ENCODE results near the gene SMCO2.

Gene SMCO2

GRCh38 chr12:27446436-27446835 lies at the start of gene SMCO2:
SMCO2 (plus strand) TSS chr12:27446736; CDS start chr12:27470632, 23,896 bp downstream.
- Histone ChIP-seq H3K4me3 (ENCODE audit: low read length) (no peak within 1 kb of the TSS), H3K36me3 (ENCODE audit: control insufficient read depth, insufficient read depth, low read length) (no peaks in the 10 kb centered on the region), H3K4me1 (ENCODE audit: control insufficient read depth, insufficient read depth, low read length) (peaks cover 6% of the 10 kb centered on the region), H3K27me3 (ENCODE audit: control insufficient read depth, insufficient read depth, low read length) (no peaks in the 10 kb centered on the region), H3K9ac (ENCODE audit: low read length) (no peak within 1 kb of the TSS), H3K9me3 (ENCODE audit: control insufficient read depth, low read length) (no peaks in the 10 kb centered on the region)

GRCh38 chr12:27398466-27398865 lies 48.1 kb upstream of the SMCO2 start:
- no peak overlapping the region for H3K4me3 ChIP-seq (ENCODE audit: low read length)
- no peaks in the 10 kb centered on the region for H3K27me3 ChIP-seq (ENCODE audit: control insufficient read depth, insufficient read depth, low read length)
- H3K9me3 ChIP-seq (ENCODE audit: control insufficient read depth, low read length): no peaks in the 10 kb centered on the region
- H3K9ac ChIP-seq (ENCODE audit: low read length): no peak overlapping the region
- peaks cover 6% of the 10 kb centered on the region for H3K4me1 ChIP-seq (ENCODE audit: control insufficient read depth, insufficient read depth, low read length)
- no peaks in the 10 kb centered on the region for H3K36me3 ChIP-seq (ENCODE audit: control insufficient read depth, insufficient read depth, low read length)

- Histone ChIP-seq H3K9me3 (ENCODE audit: control insufficient read depth, low read length) (no peaks in the 10 kb centered on the region), H3K4me1 (ENCODE audit: control insufficient read depth, insufficient read depth, low read length) (peaks cover 6% of the 10 kb centered on the region), H3K36me3 (ENCODE audit: control insufficient read depth, insufficient read depth, low read length) (no peaks in the 10 kb centered on the region), H3K27me3 (ENCODE audit: control insufficient read depth, insufficient read depth, low read length) (no peaks in the 10 kb centered on the region), H3K4me3 (ENCODE audit: low read length) (no peak overlapping the region), H3K9ac (ENCODE audit: low read length) (no peak overlapping the region)
These were observed 47.5 kb upstream of the SMCO2 start for GRCh38 chr12:27399074-27399473.

GRCh38 chr12:27400856-27401354 lies 45.6 kb upstream of the SMCO2 start:
- Histone ChIP-seq H3K9me3 (ENCODE audit: control insufficient read depth, low read length) (no peaks in the 10 kb centered on the region), H3K4me3 (ENCODE audit: low read length) (no peak overlapping the region), H3K27me3 (ENCODE audit: control insufficient read depth, insufficient read depth, low read length) (no peaks in the 10 kb centered on the region), H3K36me3 (ENCODE audit: control insufficient read depth, insufficient read depth, low read length) (no peaks in the 10 kb centered on the region), H3K4me1 (ENCODE audit: control insufficient read depth, insufficient read depth, low read length) (peaks cover 6% of the 10 kb centered on the region), H3K9ac (ENCODE audit: low read length) (no peak overlapping the region)

GRCh38 chr12:27412047-27412446 lies 34.5 kb upstream of the SMCO2 start:
- Histone ChIP-seq H3K36me3 (ENCODE audit: control insufficient read depth, insufficient read depth, low read length) (no peaks in the 10 kb centered on the region), H3K4me3 (ENCODE audit: low read length) (no peak overlapping the region), H3K4me1 (ENCODE audit: control insufficient read depth, insufficient read depth, low read length) (no peaks in the 10 kb centered on the region), H3K9ac (ENCODE audit: low read length) (no peak overlapping the region), H3K27me3 (ENCODE audit: control insufficient read depth, insufficient read depth, low read length) (no peaks in the 10 kb centered on the region), H3K9me3 (ENCODE audit: control insufficient read depth, low read length) (no peaks in the 10 kb centered on the region)

GRCh38 chr12:27422697-27423096 lies 23.8 kb upstream of the SMCO2 start:
- no peak overlapping the region for H3K4me3 ChIP-seq (ENCODE audit: low read length)
- no peaks in the 10 kb centered on the region for H3K36me3 ChIP-seq (ENCODE audit: control insufficient read depth, insufficient read depth, low read length)
- no peaks in the 10 kb centered on the region for H3K9me3 ChIP-seq (ENCODE audit: control insufficient read depth, low read length)
- H3K9ac ChIP-seq (ENCODE audit: low read length): no peak overlapping the region
- no peaks in the 10 kb centered on the region for H3K4me1 ChIP-seq (ENCODE audit: control insufficient read depth, insufficient read depth, low read length)
- H3K27me3 ChIP-seq (ENCODE audit: control insufficient read depth, insufficient read depth, low read length): no peaks in the 10 kb centered on the region

- no peaks in the 10 kb centered on the region for H3K4me1 ChIP-seq (ENCODE audit: control insufficient read depth, insufficient read depth, low read length)
- no peaks in the 10 kb centered on the region for H3K9me3 ChIP-seq (ENCODE audit: control insufficient read depth, low read length)
- H3K4me3 ChIP-seq (ENCODE audit: low read length): no peak overlapping the region
- H3K27me3 ChIP-seq (ENCODE audit: control insufficient read depth, insufficient read depth, low read length): no peaks in the 10 kb centered on the region
- H3K9ac ChIP-seq (ENCODE audit: low read length): no peak overlapping the region
- H3K36me3 ChIP-seq (ENCODE audit: control insufficient read depth, insufficient read depth, low read length): no peaks in the 10 kb centered on the region
These were observed 21.8 kb upstream of the SMCO2 start for GRCh38 chr12:27424631-27425230.

- no peak overlapping the region for H3K9ac ChIP-seq (ENCODE audit: low read length)
- H3K4me3 ChIP-seq (ENCODE audit: low read length): no peak overlapping the region
These were observed 21.2 kb upstream of the SMCO2 start for GRCh38 chr12:27425306-27425705.

GRCh38 chr12:27426743-27427487 lies 19.6 kb upstream of the SMCO2 start:
- no peak overlapping the region for H3K9ac ChIP-seq (ENCODE audit: low read length)
- H3K9me3 ChIP-seq (ENCODE audit: control insufficient read depth, low read length): no peaks in the 10 kb centered on the region
- H3K4me3 ChIP-seq (ENCODE audit: low read length): no peak overlapping the region
- H3K27me3 ChIP-seq (ENCODE audit: control insufficient read depth, insufficient read depth, low read length): no peaks in the 10 kb centered on the region
- H3K4me1 ChIP-seq (ENCODE audit: control insufficient read depth, insufficient read depth, low read length): no peaks in the 10 kb centered on the region
- H3K36me3 ChIP-seq (ENCODE audit: control insufficient read depth, insufficient read depth, low read length): no peaks in the 10 kb centered on the region

More at GRCh38 chr12:27425306-27425705, 21.2 kb upstream of the SMCO2 start:
- Histone ChIP-seq H3K4me1 (ENCODE audit: control insufficient read depth, insufficient read depth, low read length) (no peaks in the 10 kb centered on the region), H3K27me3 (ENCODE audit: control insufficient read depth, insufficient read depth, low read length) (no peaks in the 10 kb centered on the region), H3K9me3 (ENCODE audit: control insufficient read depth, low read length) (no peaks in the 10 kb centered on the region), H3K36me3 (ENCODE audit: control insufficient read depth, insufficient read depth, low read length) (no peaks in the 10 kb centered on the region)

GRCh38 chr12:27427824-27428223 lies 18.7 kb upstream of the SMCO2 start:
- no peak overlapping the region for H3K4me3 ChIP-seq (ENCODE audit: low read length)
- H3K9me3 ChIP-seq (ENCODE audit: control insufficient read depth, low read length): no peaks in the 10 kb centered on the region
- no peaks in the 10 kb centered on the region for H3K4me1 ChIP-seq (ENCODE audit: control insufficient read depth, insufficient read depth, low read length)
- H3K27me3 ChIP-seq (ENCODE audit: control insufficient read depth, insufficient read depth, low read length): no peaks in the 10 kb centered on the region
- H3K36me3 ChIP-seq (ENCODE audit: control insufficient read depth, insufficient read depth, low read length): no peaks in the 10 kb centered on the region
- H3K9ac ChIP-seq (ENCODE audit: low read length): no peak overlapping the region

- Histone ChIP-seq H3K27me3 (ENCODE audit: control insufficient read depth, insufficient read depth, low read length) (no peaks in the 10 kb centered on the region), H3K9ac (ENCODE audit: low read length) (no peak overlapping the region), H3K36me3 (ENCODE audit: control insufficient read depth, insufficient read depth, low read length) (no peaks in the 10 kb centered on the region), H3K4me1 (ENCODE audit: control insufficient read depth, insufficient read depth, low read length) (no peaks in the 10 kb centered on the region), H3K4me3 (ENCODE audit: low read length) (no peak overlapping the region), H3K9me3 (ENCODE audit: control insufficient read depth, low read length) (no peaks in the 10 kb centered on the region)
These were observed 18.1 kb upstream of the SMCO2 start for GRCh38 chr12:27428466-27428865.

GRCh38 chr12:27429606-27430005 lies 16.9 kb upstream of the SMCO2 start:
- H3K9me3 ChIP-seq (ENCODE audit: control insufficient read depth, low read length): no peaks in the 10 kb centered on the region
- no peaks in the 10 kb centered on the region for H3K4me1 ChIP-seq (ENCODE audit: control insufficient read depth, insufficient read depth, low read length)
- no peaks in the 10 kb centered on the region for H3K36me3 ChIP-seq (ENCODE audit: control insufficient read depth, insufficient read depth, low read length)
- H3K9ac ChIP-seq (ENCODE audit: low read length): no peak overlapping the region
- no peaks in the 10 kb centered on the region for H3K27me3 ChIP-seq (ENCODE audit: control insufficient read depth, insufficient read depth, low read length)
- no peak overlapping the region for H3K4me3 ChIP-seq (ENCODE audit: low read length)

Measured in mucosa of stomach (tissue), 1 donor.